Heart right ventricle (tissue), 16 donors: ENCODE results near the gene GGA2. TPM values are rescaled to one million over a fixed set of nuclear protein-coding genes. Genes with fewer than 3 reads are reported as not detected.

Experiments
- ATAC-seq, 8 donors: fragments of 200-7000 bp; cut with Tn5 transposase; one replicate each; pipeline ENCODE4 v1.9.1; 2020; ENCODE audit warnings: mild to moderate bottlenecking in 8 of 8, moderate library complexity in 8 of 8, moderate number of reproducible peaks in 1 of 8
- DNase-seq, 2 donors: peaks; one replicate each; pipeline ENCODE4 v3.0.0-alpha.2; 2020
- H3K27ac ChIP-seq, 10 donors: fragments of 200-600 bp; sonication (generic) in 2 of 10; one replicate each; pipeline versions ENCODE4 v1.5.0 to v1.8.0; 2020 to 2022; ENCODE audit warnings: mild to moderate bottlenecking in 3 of 10
- H3K27me3 ChIP-seq, 7 donors: fragments of 200-600 bp; one replicate each; pipeline ENCODE4 v1.8.0; 2021 to 2022; ENCODE audit warnings: mild to moderate bottlenecking in 2 of 7
- H3K36me3 ChIP-seq, 9 donors: fragments of 200-600 bp; sonication (generic) in 1 of 9; one replicate each; pipeline versions ENCODE4 v1.5.0 to v1.8.0; 2020 to 2022; ENCODE audit warnings: mild to moderate bottlenecking in 2 of 9
- H3K4me1 ChIP-seq, 9 donors: fragments of 200-600 bp; sonication (generic) in 1 of 9; one replicate each; pipeline versions ENCODE4 v1.5.0 to v1.8.0; 2020 to 2022; ENCODE audit warnings: mild to moderate bottlenecking in 4 of 9
- H3K4me3 ChIP-seq, 10 donors: fragments of 200-600 bp; sonication (generic) in 2 of 10; one replicate each; pipeline versions ENCODE4 v1.5.0 to v1.8.0; 2020 to 2022; ENCODE audit warnings: mild to moderate bottlenecking in 7 of 10, moderate library complexity in 2 of 10
- H3K9me3 ChIP-seq, 11 donors: fragments of 200-600 bp in 10 of 11; sonication (generic) in 2 of 11; one replicate each; pipeline versions ENCODE4 v1.5.0 to v1.8.0; 2013 to 2022; ENCODE audit warnings: mild to moderate bottlenecking in 2 of 11, control low read depth in 1 of 11, moderate library complexity in 1 of 11
- WGBS, 2 donors: extraction: QIAGEN DNeasy Blood & Tissue Kit; methylation state at CpG; one replicate each; pipeline ENCODE4 v1.1.7; 2013; ENCODE audit warnings: inconsistent platforms in 1 of 2; 5-methylcytosine and 5-hydroxymethylcytosine counted together
- intact Hi-C, 10 donors: fragments of 100-400 bp; cut with DNase I; formaldehyde crosslinking; loops; one replicate each; pipeline versions ENCODE4 v1.11.1 to v1.14.2; 2022
- polyA plus RNA-seq, 2 donors: library from polyadenylated mRNA; stranded (reverse); fragments of 200-250 nt; gene quantifications; one replicate each; pipeline ENCODE4 v1.2.3, GENCODE V29; 2013
- total RNA-seq, 10 donors: library from RNA; stranded (reverse); fragmentation: NEBNext Ultra II Directional in 3 of 10; extraction: Animal tissue kit (Norgen Biotek cat#: 25700) in 3 of 10; gene quantifications; one replicate each; pipeline versions ENCODE4 v1.2.1 to v1.2.4, GENCODE V29; 2021 to 2023
- TF ChIP-seq, protein P1 (sequence below), 9 donors: fragments of 200-600 bp; sonication (generic) in 2 of 9; IDR thresholded peaks; one replicate each; pipeline versions ENCODE4 v1.5.0 to v1.8.0; 2021 to 2022; ENCODE audit warnings: antibody characterized with exemption in 9 of 9, mild to moderate bottlenecking in 5 of 9, moderate library complexity in 1 of 9
- donor health status: Arrhythmogenic right ventricular cardiomyopathy.
- donor health status: ischemic (EF 13 %, LVEDD 7.1; RV severe dilation, severe dysfunction).
- donor health status: healthy with polysubstance abuse.
- donor health status: DM: no; HTN: yes; CAD: no.
- donor health status: DM: no; HTN: no; CAD: no.
- donor health status: ischemic (EF 25% LVEDD 6.9; RV normal size, moderate dysfunction).
- donor health status: ischemic (EF 25% LVEDD 5.7; RV mildly dilated, moderate dysfunction).
- donor health status: healthy.
- donor health status: DM: yes; HTN: yes; CAD: no.
- donor health status: Ischemic cardiomyopathy.
- donor health status: ischemic (EF 35%, LVEDD 5.7; RV mildly dilated, moderate dysfunction).
- donor health status: nonischemic (EF 11% LVEDD 7.7; RV severe dilation, severe dysfunction).
- donor health status: DM: yes; HTN: yes; CAD: no.
- donor health status: PGD.
- donor health status: ischemic (EF 29% LVEDD 5.4; RV normal size, mild dysfunction).
- donor health status: nonischemic (EF 23%, LVEDD 6.1; RV moderate dilation, normal function).

The GGA2 gene
- total and polyA plus RNA-seq, 12 donors = 12.2 to 52.9 (median 38.6) TPM

DNA sequence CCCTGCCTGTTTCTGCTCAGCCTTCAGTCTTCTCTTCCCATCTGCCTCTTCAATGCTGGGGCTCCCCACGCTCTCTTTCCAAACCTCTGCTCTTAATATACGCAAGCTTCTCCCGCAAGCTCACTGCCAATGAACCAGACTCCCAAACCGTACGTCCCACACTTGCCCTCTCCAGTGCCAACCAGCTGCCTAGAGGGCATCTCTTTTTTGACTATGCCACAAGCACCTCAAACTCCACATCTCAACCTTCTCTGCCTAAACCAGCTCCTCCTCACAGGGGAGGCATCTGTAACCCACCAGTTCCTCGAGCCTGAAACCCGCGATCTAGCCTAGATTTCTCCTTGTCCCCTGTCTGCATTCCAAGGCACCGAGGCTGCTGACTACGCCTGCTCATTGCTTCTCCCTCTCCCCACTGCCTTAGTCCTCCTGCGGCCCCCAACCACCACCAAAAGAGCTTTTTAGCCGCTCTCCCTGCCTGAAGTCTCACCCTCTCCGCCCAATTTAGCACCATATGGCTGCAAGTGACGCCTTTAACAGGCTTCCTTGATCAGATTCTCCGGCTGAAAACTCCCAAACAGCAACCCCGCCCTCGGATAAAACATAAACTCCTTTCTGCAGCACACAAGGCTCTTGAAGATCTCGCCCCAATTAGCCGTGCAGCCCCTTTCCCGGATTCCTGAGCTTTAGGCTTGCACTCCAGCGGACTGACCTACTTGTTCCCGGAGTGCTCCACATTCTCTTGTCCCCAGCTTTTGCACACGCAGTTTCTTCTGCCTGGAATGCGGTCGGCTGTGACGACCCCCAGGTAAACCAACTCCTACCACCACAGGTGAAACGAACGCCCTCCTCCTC, 1.5 kb downstream of the GGA2 start:
- intact Hi-C loops = loop anchor here in 3 of 10 donors (5.0 to 10.0 kb wide), 2 partner anchors 54 to 57 kb away; partner anchors contain the start of gene COG7 (in 3 of the 3)
- TF ChIP-seq, protein P1, sequence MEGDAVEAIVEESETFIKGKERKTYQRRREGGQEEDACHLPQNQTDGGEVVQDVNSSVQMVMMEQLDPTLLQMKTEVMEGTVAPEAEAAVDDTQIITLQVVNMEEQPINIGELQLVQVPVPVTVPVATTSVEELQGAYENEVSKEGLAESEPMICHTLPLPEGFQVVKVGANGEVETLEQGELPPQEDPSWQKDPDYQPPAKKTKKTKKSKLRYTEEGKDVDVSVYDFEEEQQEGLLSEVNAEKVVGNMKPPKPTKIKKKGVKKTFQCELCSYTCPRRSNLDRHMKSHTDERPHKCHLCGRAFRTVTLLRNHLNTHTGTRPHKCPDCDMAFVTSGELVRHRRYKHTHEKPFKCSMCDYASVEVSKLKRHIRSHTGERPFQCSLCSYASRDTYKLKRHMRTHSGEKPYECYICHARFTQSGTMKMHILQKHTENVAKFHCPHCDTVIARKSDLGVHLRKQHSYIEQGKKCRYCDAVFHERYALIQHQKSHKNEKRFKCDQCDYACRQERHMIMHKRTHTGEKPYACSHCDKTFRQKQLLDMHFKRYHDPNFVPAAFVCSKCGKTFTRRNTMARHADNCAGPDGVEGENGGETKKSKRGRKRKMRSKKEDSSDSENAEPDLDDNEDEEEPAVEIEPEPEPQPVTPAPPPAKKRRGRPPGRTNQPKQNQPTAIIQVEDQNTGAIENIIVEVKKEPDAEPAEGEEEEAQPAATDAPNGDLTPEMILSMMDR (IDR thresholded peaks at IDR 0.05) = no peak
- ATAC-seq (peak in 2 of 8 donors; percentile 4 to 6), DNase-seq (no peak)
- Histone ChIP-seq H3K36me3 (no peaks in the 10 kb centered on the region), H3K9me3 (no peaks in the 10 kb centered on the region), H3K4me3 (peak overlapping the region; percentile 66 to 92 (median 85)), H3K27ac (peak overlapping the region in 8 of 10 donors; percentile 43 to 94 (median 86)), H3K27me3 (no peaks in the 10 kb centered on the region), H3K4me1 (peaks cover 14 to 57% (median 43%) of the 10 kb centered on the region in 9 donors)
- WGBS, 2 donors = 16 to 17% methylated on average over 28 of the region's 28 CpGs

GRCh38 chr16:23506606-23506994, 3.7 kb downstream of the GGA2 start:
- Histone ChIP-seq H3K36me3 (peaks cover 0 to 7% (median 0%) of the 10 kb centered on the region in 9 donors), H3K27ac (no peak overlapping the region), H3K4me1 (peaks cover 14 to 77% (median 46%) of the 10 kb centered on the region in 9 donors), H3K27me3 (no peaks in the 10 kb centered on the region), H3K9me3 (no peaks in the 10 kb centered on the region), H3K4me3 (no peak overlapping the region)
- TF ChIP-seq, protein P1 (IDR thresholded peaks at IDR 0.05) = no peak
- WGBS, 2 donors = 94 to 97% methylated on average over 8 of the region's 8 CpGs
- intact Hi-C loops = loop anchor here in 3 of 10 donors (5.0 to 10.0 kb wide), 2 partner anchors 52 to 54 kb away; partner anchors contain the start of gene COG7 (in 3 of the 3)
- ATAC-seq (no peak), DNase-seq (no peak)

GRCh38 chr16:23505671-23506605, 4.4 kb downstream of the GGA2 start:
- Histone ChIP-seq H3K4me3 (no peak overlapping the region), H3K27me3 (no peaks in the 10 kb centered on the region), H3K27ac (peak overlapping the region in 2 of 10 donors; percentile 10 to 82), H3K36me3 (peaks cover 0 to 7% (median 0%) of the 10 kb centered on the region in 9 donors), H3K9me3 (no peaks in the 10 kb centered on the region), H3K4me1 (peaks cover 14 to 83% (median 47%) of the 10 kb centered on the region in 9 donors)
- ATAC-seq = no peak
- intact Hi-C loops = loop anchor here in 3 of 10 donors (5.0 to 10.0 kb wide), 2 partner anchors 51 to 54 kb away; partner anchors contain the start of gene COG7 (in 3 of the 3)
- no peak for DNase-seq
- 87 to 89% methylated on average over 7 of the region's 7 CpGs for WGBS, 2 donors
- TF ChIP-seq, protein P1 (IDR thresholded peaks at IDR 0.05) = no peak
